OCI-LY7 (cell line): Measurements from ENCODE around the gene FGF8.

Experiments used
- CTCF ChIP-seq: fragments of 200-600 bp; sonication (generic); conservative IDR thresholded peaks from 2 replicates; pipeline ENCODE4 v1.5.1; 2014; ENCODE audit warnings: mild to moderate bottlenecking, antibody characterized with exemption, low read length, moderate library complexity, mixed read lengths
- EZH2phosphoT487 ChIP-seq: fragments of 200-600 bp; sonication (generic); IDR thresholded peaks from 2 replicates; pipeline ENCODE4 v1.6.1; 2018; ENCODE audit warnings: low read depth, borderline replicate concordance, mild to moderate bottlenecking, mixed run types, antibody characterized with exemption, low read length, moderate library complexity, mixed read lengths

- TF ChIP-seq CTCF = no peak
- TF ChIP-seq EZH2phosphoT487 = no peak
These were observed 39.2 kb downstream of the FGF8 start for GRCh38 chr10:101736666-101737065.
